ENCODE data around the gene ANO7. TPM values are rescaled to one million over a fixed set of nuclear protein-coding genes. Genes with fewer than 3 reads are reported as not detected.

The ANO7 gene
- total RNA-seq, 2 experiments from 2014 or later = 0.14 to 0.25 TPM

DNA sequence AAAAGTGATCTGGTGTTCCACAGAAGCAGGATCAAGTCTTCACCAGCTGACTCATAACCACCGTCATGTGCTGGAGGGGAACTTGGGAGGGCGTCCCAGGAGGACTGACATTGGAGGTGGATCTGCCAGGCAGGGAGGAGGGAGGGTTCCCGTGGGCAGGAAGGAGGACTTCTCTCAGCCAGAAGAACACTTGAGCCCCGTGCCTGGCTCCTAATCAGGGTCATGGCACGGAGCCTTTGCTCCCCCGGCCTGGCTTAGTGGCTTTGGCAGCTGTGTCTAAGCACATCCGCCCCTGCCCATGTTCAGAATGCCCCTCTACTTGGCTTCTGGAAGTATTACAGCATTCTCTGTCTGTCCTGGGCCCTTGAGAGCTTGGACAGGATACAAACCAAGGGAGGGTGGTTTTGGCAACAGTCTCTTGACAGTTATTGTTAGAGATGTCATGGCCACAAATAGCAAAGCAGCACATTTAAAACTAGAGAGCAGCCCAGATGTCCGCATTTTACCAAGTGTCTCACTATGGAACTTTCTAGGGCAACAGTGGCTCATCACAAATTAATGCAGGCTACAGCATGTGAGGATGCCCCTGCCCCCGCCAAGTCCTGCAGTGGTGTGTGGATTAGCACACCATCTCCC lies 26.7 kb upstream of the ANO7 start:
- no peak for ATAC-seq (ENCODE audit: poor library complexity)
- POLR2A ChIA-PET = no interaction called here
- peaks cover 77% of the 10 kb centered on the region for H3K36me3 Mint-ChIP-seq (ENCODE audit: low read depth)
- intact Hi-C loops (cut with DNase I, micrococcal nuclease) = no loop called here
- Histone ChIP-seq H3K36me3 (ENCODE audit: insufficient read depth, low read length) (peaks cover 77% of the 10 kb centered on the region), H3K9me3 (ENCODE audit: control insufficient read depth in 1 of 2, insufficient read depth in 1 of 2, low read length in 2 of 2) (no peaks in the 10 kb centered on the region), H3K4me3 (ENCODE audit: low read length) (no peak overlapping the region), H3K4me1 (ENCODE audit: insufficient read depth, low read length) (peaks cover 6% of the 10 kb centered on the region), H3K27me3 (ENCODE audit: control insufficient read depth in 1 of 2, insufficient read depth in 2 of 2, low read length in 2 of 2) (no peaks in the 10 kb centered on the region), H3K27ac (ENCODE audit: low read depth in 1 of 2, low read length in 2 of 2) (no peak overlapping the region)
- no peaks in the 10 kb centered on the region for H3K27me3 Mint-ChIP-seq
- TF ChIP-seq, protein P1, sequence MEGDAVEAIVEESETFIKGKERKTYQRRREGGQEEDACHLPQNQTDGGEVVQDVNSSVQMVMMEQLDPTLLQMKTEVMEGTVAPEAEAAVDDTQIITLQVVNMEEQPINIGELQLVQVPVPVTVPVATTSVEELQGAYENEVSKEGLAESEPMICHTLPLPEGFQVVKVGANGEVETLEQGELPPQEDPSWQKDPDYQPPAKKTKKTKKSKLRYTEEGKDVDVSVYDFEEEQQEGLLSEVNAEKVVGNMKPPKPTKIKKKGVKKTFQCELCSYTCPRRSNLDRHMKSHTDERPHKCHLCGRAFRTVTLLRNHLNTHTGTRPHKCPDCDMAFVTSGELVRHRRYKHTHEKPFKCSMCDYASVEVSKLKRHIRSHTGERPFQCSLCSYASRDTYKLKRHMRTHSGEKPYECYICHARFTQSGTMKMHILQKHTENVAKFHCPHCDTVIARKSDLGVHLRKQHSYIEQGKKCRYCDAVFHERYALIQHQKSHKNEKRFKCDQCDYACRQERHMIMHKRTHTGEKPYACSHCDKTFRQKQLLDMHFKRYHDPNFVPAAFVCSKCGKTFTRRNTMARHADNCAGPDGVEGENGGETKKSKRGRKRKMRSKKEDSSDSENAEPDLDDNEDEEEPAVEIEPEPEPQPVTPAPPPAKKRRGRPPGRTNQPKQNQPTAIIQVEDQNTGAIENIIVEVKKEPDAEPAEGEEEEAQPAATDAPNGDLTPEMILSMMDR (IDR thresholded peaks at IDR 0.05) = no peak
- CTCF ChIA-PET = no interaction called here
- H3K4me1 Mint-ChIP-seq (ENCODE audit: low read depth) = peaks cover 6% of the 10 kb centered on the region
- no peak overlapping the region for H3K27ac Mint-ChIP-seq
- no peak overlapping the region for H3K4me3 Mint-ChIP-seq
- H3K9me3 Mint-ChIP-seq = no peaks in the 10 kb centered on the region
- DNase-seq = no peak

DNA sequence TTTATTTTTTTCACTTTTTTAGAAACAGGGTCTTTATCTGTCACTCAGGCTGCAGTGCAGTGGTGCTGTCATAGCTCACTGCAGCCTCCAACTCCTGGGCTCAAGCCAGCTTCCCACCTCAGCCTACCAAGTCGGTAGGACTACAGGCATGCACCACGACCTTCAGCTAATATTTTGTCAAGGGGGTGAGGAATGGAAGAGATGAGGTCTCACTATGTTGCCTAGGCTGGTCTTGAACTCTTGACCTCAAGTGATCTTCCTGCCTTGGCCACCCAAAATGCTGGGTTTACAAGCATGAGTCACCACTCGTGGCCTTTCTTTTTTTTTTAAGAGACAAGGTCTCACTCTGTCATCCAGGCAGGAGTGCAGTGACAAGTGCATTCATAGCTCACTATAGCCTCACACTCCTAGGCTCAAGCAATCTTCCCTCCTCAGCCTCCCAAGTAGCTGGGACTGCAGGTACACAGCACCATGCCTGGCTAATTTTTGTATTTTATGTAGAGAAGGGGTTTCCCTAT lies 24.8 kb upstream of the ANO7 start:
- no peak overlapping the region for H3K4me3 Mint-ChIP-seq
- ATAC-seq (ENCODE audit: poor library complexity) = no peak
- Histone ChIP-seq H3K9me3 (ENCODE audit: control insufficient read depth in 1 of 2, insufficient read depth in 1 of 2, low read length in 2 of 2) (no peaks in the 10 kb centered on the region), H3K36me3 (ENCODE audit: insufficient read depth, low read length) (peaks cover 77% of the 10 kb centered on the region), H3K4me3 (ENCODE audit: low read length) (no peak overlapping the region), H3K4me1 (ENCODE audit: insufficient read depth, low read length) (no peaks in the 10 kb centered on the region), H3K27ac (ENCODE audit: low read depth in 1 of 2, low read length in 2 of 2) (no peak overlapping the region), H3K27me3 (ENCODE audit: control insufficient read depth in 1 of 2, insufficient read depth in 2 of 2, low read length in 2 of 2) (no peaks in the 10 kb centered on the region)
- H3K9me3 Mint-ChIP-seq = no peaks in the 10 kb centered on the region
- H3K36me3 Mint-ChIP-seq (ENCODE audit: low read depth) = peaks cover 77% of the 10 kb centered on the region
- H3K4me1 Mint-ChIP-seq (ENCODE audit: low read depth) = no peaks in the 10 kb centered on the region
- POLR2A ChIA-PET = interaction anchor here (1.4 kb wide), 1 partner anchor 151 kb away, joined by 3 read pairs; the partner anchor contains the start of gene HDLBP
- DNase-seq = no peak
- no peaks in the 10 kb centered on the region for H3K27me3 Mint-ChIP-seq
- intact Hi-C loops (cut with DNase I, micrococcal nuclease) = no loop called here
- TF ChIP-seq, protein P1 (IDR thresholded peaks at IDR 0.05) = no peak
- CTCF ChIA-PET = interaction anchor here (0.7 kb wide), 1 partner anchor 109 kb away, joined by 3 read pairs; no protein-coding TSS in a partner anchor
- H3K27ac Mint-ChIP-seq = no peak overlapping the region

DNA sequence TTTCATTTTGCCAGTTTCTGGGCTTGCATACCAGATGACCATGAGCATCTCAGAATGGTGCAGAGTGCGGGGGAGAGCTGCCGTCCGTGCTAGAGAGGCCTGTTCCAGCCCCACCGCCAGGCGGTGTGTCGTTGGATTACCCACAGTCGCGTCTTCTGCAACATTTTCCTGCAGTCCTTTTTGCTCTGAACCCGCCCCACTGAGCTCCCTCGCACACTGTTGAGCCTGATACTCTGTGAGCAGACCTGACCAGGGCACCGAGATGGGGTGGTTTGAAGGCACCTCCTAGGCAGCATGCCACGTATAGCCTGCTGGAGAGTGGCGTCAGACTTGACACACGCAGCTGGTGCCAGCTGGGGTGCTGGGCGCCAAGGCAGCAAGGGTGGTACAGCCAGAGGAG lies 20.1 kb upstream of the ANO7 start:
- Histone ChIP-seq H3K9me3 (ENCODE audit: control insufficient read depth in 1 of 2, insufficient read depth in 1 of 2, low read length in 2 of 2) (peaks cover 10 to 13% of the 10 kb centered on the region in 2 experiments), H3K4me1 (ENCODE audit: insufficient read depth, low read length) (no peaks in the 10 kb centered on the region), H3K36me3 (ENCODE audit: insufficient read depth, low read length) (peaks cover 79% of the 10 kb centered on the region), H3K27ac (ENCODE audit: low read depth in 1 of 2, low read length in 2 of 2) (no peak overlapping the region), H3K27me3 (ENCODE audit: control insufficient read depth in 1 of 2, insufficient read depth in 2 of 2, low read length in 2 of 2) (no peaks in the 10 kb centered on the region), H3K4me3 (ENCODE audit: low read length) (no peak overlapping the region)
- TF ChIP-seq, protein P1 (IDR thresholded peaks at IDR 0.05) = no peak
- DNase-seq = no peak
- CTCF ChIA-PET = no interaction called here
- Mint-ChIP-seq H3K27ac (no peak overlapping the region), H3K4me3 (no peak overlapping the region), H3K9me3 (no peaks in the 10 kb centered on the region), H3K36me3 (ENCODE audit: low read depth) (peaks cover 82% of the 10 kb centered on the region), H3K4me1 (ENCODE audit: low read depth) (no peaks in the 10 kb centered on the region), H3K27me3 (no peaks in the 10 kb centered on the region)
- POLR2A ChIA-PET = no interaction called here
- ATAC-seq (ENCODE audit: poor library complexity) = no peak
- intact Hi-C loops (cut with DNase I, micrococcal nuclease) = no loop called here

Measured in CD4-positive, alpha-beta T cell (primary cell).